ENCODE measurements around the gene AMIGO2.

DNA sequence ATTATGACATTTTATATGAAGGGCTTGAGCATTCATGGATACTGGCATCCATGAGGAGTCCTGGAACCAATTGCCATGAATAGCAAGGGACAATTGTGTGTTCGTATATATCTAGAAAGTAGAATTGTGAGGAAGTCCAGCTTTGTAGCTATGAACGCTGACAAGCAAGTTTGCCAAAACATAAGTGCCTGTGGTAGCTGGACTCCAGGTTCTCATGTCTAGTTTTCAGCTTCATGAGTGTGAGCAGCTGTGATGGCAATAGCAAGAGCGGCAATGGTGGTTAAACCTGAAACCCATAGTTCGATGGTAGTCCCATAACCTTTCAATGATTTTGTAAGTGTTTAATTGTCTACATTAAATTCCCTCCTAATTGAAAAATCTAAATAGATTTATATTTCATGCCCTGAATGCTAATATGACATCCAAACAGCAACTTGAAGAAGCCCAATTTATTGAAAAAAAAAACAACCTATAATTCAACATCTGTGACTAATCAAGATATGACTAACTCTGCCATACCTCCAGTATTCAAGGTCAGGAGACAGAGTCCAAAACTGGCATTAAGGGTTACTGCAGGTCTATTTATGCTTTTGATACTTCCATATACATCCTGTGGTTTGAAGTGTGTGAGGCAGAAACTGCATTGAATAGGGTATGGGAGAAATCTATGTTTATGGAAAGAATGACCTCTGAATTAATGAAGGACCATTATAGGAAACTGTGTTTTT is 50.6 kb downstream of the AMIGO2 start:
- TF ChIP-seq POLR2A (IDR thresholded peaks at IDR 0.05) (no peak), EP300 (IDR thresholded peaks at IDR 0.05; ENCODE audit: low read depth) (no peak), POLR2AphosphoS5 (IDR thresholded peaks at IDR 0.05) (no peak)
- TF ChIP-seq, protein P1, sequence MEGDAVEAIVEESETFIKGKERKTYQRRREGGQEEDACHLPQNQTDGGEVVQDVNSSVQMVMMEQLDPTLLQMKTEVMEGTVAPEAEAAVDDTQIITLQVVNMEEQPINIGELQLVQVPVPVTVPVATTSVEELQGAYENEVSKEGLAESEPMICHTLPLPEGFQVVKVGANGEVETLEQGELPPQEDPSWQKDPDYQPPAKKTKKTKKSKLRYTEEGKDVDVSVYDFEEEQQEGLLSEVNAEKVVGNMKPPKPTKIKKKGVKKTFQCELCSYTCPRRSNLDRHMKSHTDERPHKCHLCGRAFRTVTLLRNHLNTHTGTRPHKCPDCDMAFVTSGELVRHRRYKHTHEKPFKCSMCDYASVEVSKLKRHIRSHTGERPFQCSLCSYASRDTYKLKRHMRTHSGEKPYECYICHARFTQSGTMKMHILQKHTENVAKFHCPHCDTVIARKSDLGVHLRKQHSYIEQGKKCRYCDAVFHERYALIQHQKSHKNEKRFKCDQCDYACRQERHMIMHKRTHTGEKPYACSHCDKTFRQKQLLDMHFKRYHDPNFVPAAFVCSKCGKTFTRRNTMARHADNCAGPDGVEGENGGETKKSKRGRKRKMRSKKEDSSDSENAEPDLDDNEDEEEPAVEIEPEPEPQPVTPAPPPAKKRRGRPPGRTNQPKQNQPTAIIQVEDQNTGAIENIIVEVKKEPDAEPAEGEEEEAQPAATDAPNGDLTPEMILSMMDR (IDR thresholded peaks at IDR 0.05), result no peak
